Measurements from ENCODE around the gene RAB40B. TPM values are rescaled to one million over a fixed set of nuclear protein-coding genes. Genes with fewer than 3 reads are reported as not detected.

The RAB40B gene
- polyA plus RNA-seq, 1 experiment = 9.4 TPM

- ChIA-PET POLR2A (no interaction called here), CTCF (no interaction called here)
- DNase-seq (ENCODE audit: low read depth) = no peak
- Histone ChIP-seq H3K36me3 (ENCODE audit: control insufficient read depth, insufficient read depth, low read length) (no peaks in the 10 kb centered on the region), H3K4me3 (ENCODE audit: low read depth, low read length) (no peak overlapping the region), H3K27me3 (ENCODE audit: control insufficient read depth, insufficient read depth, low read length) (no peaks in the 10 kb centered on the region; the same call in 1 of the 2 replicates)
- no peak for TF ChIP-seq CTCF (IDR thresholded peaks at IDR 0.05; ENCODE audit: insufficient read depth, low read depth, low read length)
These were observed 5.7 kb upstream of the RAB40B start for GRCh38 chr17:82703935-82704865.

- Histone ChIP-seq H3K36me3 (ENCODE audit: control insufficient read depth, insufficient read depth, low read length) (no peaks in the 10 kb centered on the region), H3K27me3 (ENCODE audit: control insufficient read depth, insufficient read depth, low read length) (no peaks in the 10 kb centered on the region; the same call in 1 of the 2 replicates), H3K4me3 (ENCODE audit: low read depth, low read length) (no peak overlapping the region)
- no peak for TF ChIP-seq CTCF (IDR thresholded peaks at IDR 0.05; ENCODE audit: insufficient read depth, low read depth, low read length)
- POLR2A ChIA-PET = no interaction called here
- CTCF ChIA-PET = no interaction called here
- no peak for DNase-seq (ENCODE audit: low read depth)
These were observed 4.7 kb upstream of the RAB40B start for GRCh38 chr17:82703036-82703745.

- ChIA-PET CTCF (no interaction called here), POLR2A (no interaction called here)
- DNase-seq (ENCODE audit: low read depth) = no peak
These were observed 3.9 kb upstream of the RAB40B start for GRCh38 chr17:82702231-82702927.

GRCh38 chr17:82699551-82699950 lies 1.1 kb upstream of the RAB40B start:
- DNase-seq (ENCODE audit: low read depth) = no peak
- CTCF ChIA-PET = no interaction called here
- no peak for TF ChIP-seq CTCF (IDR thresholded peaks at IDR 0.05; ENCODE audit: insufficient read depth, low read depth, low read length)
- POLR2A ChIA-PET = no interaction called here
- Histone ChIP-seq H3K36me3 (ENCODE audit: control insufficient read depth, insufficient read depth, low read length) (no peaks in the 10 kb centered on the region), H3K27me3 (ENCODE audit: control insufficient read depth, insufficient read depth, low read length) (peaks cover 2% of the 10 kb centered on the region), H3K4me3 (ENCODE audit: low read depth, low read length) (no peak overlapping the region)

More at GRCh38 chr17:82702231-82702927, 3.9 kb upstream of the RAB40B start:
- H3K27me3 ChIP-seq (ENCODE audit: control insufficient read depth, insufficient read depth, low read length) = no peaks in the 10 kb centered on the region; the same call in 1 of the 2 replicates
- no peaks in the 10 kb centered on the region for H3K36me3 ChIP-seq (ENCODE audit: control insufficient read depth, insufficient read depth, low read length)
- TF ChIP-seq CTCF (IDR thresholded peaks at IDR 0.05; ENCODE audit: insufficient read depth, low read depth, low read length) = no peak
- no peak overlapping the region for H3K4me3 ChIP-seq (ENCODE audit: low read depth, low read length)
